ENCODE results near the gene USP22. TPM values are rescaled to one million over a fixed set of nuclear protein-coding genes. Genes with fewer than 3 reads are reported as not detected.

USP22 gene
- total RNA-seq, 1 experiment from 2014 or later, result 210 TPM

DNA sequence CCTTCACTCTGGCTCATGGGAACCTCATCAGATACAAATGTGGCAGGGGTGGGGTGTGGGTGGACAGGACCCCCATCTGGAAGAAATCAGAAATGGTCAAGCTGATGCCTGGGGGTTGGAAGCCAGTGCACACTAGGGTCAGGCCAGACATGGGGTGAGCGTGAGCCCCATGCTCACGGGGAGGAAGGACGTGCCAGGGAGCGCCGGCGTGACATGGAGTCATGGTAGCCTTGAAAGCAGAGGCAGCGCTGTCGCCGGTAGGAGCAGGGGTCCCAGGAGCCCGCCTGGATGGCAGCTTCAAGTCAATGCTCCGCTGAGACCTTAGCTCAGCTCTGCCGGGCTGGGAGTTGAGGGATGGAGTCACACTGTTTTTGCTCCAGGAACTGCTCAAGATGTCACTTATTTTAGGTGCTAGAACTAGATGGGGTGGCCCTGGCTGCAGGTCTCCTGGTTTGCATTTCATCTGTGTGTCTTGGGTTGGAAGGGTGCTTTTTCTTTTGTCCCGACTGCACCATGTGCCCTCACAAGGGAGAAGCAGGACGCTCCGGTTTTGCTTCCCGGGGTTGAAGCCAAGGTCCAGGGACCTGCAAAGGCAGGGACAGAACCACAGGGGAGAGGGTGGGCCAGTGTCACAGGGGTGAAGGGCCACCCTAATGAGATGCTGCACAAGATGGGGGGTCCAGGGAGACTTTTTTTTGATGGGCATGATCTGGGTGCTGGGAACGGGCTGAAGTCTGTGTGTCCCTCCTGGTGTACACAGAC lies 51.4 kb downstream of the USP22 start:
- TF ChIP-seq, protein P1, sequence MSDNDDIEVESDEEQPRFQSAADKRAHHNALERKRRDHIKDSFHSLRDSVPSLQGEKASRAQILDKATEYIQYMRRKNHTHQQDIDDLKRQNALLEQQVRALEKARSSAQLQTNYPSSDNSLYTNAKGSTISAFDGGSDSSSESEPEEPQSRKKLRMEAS (IDR thresholded peaks at IDR 0.05), result no peak
- TF ChIP-seq POLR2AphosphoS5 (IDR thresholded peaks at IDR 0.05; ENCODE audit: low read depth, low read length), result no peak
- TF ChIP-seq EGR1 (IDR thresholded peaks at IDR 0.05; ENCODE audit: low read depth), result no peak
- no peak for TF ChIP-seq SIN3A (IDR thresholded peaks at IDR 0.05; ENCODE audit: low read depth)
- no peak for TF ChIP-seq ZFX (IDR thresholded peaks at IDR 0.05)
- TF ChIP-seq SRF (IDR thresholded peaks at IDR 0.05; ENCODE audit: low read depth), result no peak
- no peak for TF ChIP-seq ZNF274 (IDR thresholded peaks at IDR 0.05; ENCODE audit: low read depth, low read length)
- no peak for TF ChIP-seq EZH2 (IDR thresholded peaks at IDR 0.05)
- ChIA-PET POLR2A (no interaction called here), CTCF (no interaction called here), RAD21 (ENCODE audit: low non-redundant PET in 1 of 2, low total read pairs in 2 of 2, uncharacterized antibody in 2 of 2, unreplicated experiment in 2 of 2) (no interaction called here)
- ATAC-seq, result no peak
- H2AFZ ChIP-seq (ENCODE audit: low read depth, low read length, poor library complexity, severe bottlenecking), result no peak overlapping the region
- intact Hi-C loops (cut with micrococcal nuclease), result loop anchor here (5.0 kb wide), 2 partner anchors 49 to 189 kb away; no protein-coding TSS in a partner anchor
- H3K79me2 ChIP-seq (ENCODE audit: insufficient read depth, low read length), result no peaks in the 10 kb centered on the region
- no TSS peak for BruUV-seq (replicated peaks)
- H3K27me3 ChIP-seq (ENCODE audit: insufficient read depth, low read length), result no peaks in the 10 kb centered on the region
- H3K4me2 ChIP-seq (ENCODE audit: low read length), result no peak overlapping the region
- no peaks in the 10 kb centered on the region for H4K20me1 ChIP-seq (ENCODE audit: insufficient read depth)
- no peak overlapping the region for H3K4me3 ChIP-seq (replicated peaks in 1 of 2; ENCODE audit: low read depth in 1 of 2, low read length in 2 of 2)
- H3K9me3 ChIP-seq (ENCODE audit: control insufficient read depth in 1 of 2, insufficient read depth in 1 of 2, low read depth in 1 of 2, low read length in 2 of 2), result no peaks in the 10 kb centered on the region
- H3K36me3 ChIP-seq (ENCODE audit: control insufficient read depth in 1 of 2, insufficient read depth in 2 of 2, low read length in 2 of 2), result no peaks in the 10 kb centered on the region
- no peak overlapping the region for H3K27ac ChIP-seq (ENCODE audit: low read depth, low read length)
- no peak for DNase-seq (ENCODE audit: low read depth, low spot score)
- H3K9ac ChIP-seq (ENCODE audit: low read length), result no peak overlapping the region
- H3K9me2 ChIP-seq (ENCODE audit: insufficient read depth), result no peaks in the 10 kb centered on the region
- H3K4me1 ChIP-seq (ENCODE audit: control insufficient read depth in 1 of 2, insufficient read depth in 2 of 2, low read length in 2 of 2), result peaks cover 6 to 9% of the 10 kb centered on the region in 2 experiments; a peak in 3 of 4 replicates

DNA sequence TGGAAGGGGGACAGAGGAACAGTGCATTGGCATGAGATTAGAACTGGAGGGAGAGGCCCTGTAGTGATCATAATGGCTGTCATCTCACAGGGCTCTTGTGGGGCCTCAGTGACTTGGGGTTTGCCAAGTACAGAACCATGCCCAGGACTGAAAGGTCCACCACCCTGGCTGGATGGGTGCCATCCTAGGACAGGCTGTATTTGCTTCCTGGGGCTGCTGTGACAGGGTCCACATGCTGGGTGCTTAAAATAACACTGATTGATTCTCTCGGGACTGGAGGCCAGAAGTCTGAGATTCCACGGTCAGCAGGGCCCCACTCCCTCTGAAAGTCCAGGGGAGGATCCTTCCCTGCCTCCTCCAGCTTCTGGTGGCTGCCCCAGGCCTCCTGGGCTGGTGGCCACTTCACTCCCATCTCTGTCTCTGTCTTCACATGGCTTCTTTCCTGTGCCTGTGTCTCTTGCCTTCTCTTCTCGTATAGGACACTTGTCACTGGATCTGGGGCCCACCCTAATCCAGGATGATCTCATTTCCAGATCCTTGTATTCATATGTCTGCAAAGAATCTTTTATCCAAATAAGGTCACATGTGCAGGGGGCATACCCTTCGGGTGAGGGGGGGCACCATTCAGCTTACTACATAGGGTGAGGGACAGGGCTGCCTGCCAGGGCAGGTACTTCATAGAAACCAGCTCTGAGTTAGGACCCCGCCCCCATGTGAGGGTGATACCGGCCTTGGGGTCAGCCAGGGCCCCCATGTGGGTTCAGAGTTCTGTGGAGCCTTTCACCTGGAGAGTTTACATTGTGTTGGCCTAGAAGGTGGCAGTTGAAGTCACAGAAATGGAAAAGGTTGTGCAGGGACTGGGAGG lies 52.6 kb downstream of the USP22 start:
- intact Hi-C loops (cut with micrococcal nuclease), result loop anchor here (5.0 kb wide), 2 partner anchors 48 to 188 kb away; no protein-coding TSS in a partner anchor
- no TSS peak for BruUV-seq (replicated peaks)
- no peak overlapping the region for H3K4me3 ChIP-seq (replicated peaks in 1 of 2; ENCODE audit: low read depth in 1 of 2, low read length in 2 of 2)
- no peak for TF ChIP-seq ZNF274 (IDR thresholded peaks at IDR 0.05; ENCODE audit: low read depth, low read length)
- DNase-seq (ENCODE audit: low read depth, low spot score) (no peak), ATAC-seq (no peak)
- no peaks in the 10 kb centered on the region for H3K36me3 ChIP-seq (ENCODE audit: control insufficient read depth in 1 of 2, insufficient read depth in 2 of 2, low read length in 2 of 2)
- H3K4me1 ChIP-seq (ENCODE audit: control insufficient read depth in 1 of 2, insufficient read depth in 2 of 2, low read length in 2 of 2), result peaks cover 6 to 9% of the 10 kb centered on the region in 2 experiments; a peak in 3 of 4 replicates
- no peaks in the 10 kb centered on the region for H3K9me2 ChIP-seq (ENCODE audit: insufficient read depth)
- H3K9ac ChIP-seq (ENCODE audit: low read length), result no peak overlapping the region
- ChIA-PET POLR2A (no interaction called here), CTCF (no interaction called here), RAD21 (ENCODE audit: low non-redundant PET in 1 of 2, low total read pairs in 2 of 2, uncharacterized antibody in 2 of 2, unreplicated experiment in 2 of 2) (no interaction called here)
- H3K4me2 ChIP-seq (ENCODE audit: low read length), result no peak overlapping the region
- no peak overlapping the region for H2AFZ ChIP-seq (ENCODE audit: low read depth, low read length, poor library complexity, severe bottlenecking)
- H3K27me3 ChIP-seq (ENCODE audit: insufficient read depth, low read length), result no peaks in the 10 kb centered on the region
- H3K27ac ChIP-seq (ENCODE audit: low read depth, low read length), result no peak overlapping the region
- no peaks in the 10 kb centered on the region for H3K79me2 ChIP-seq (ENCODE audit: insufficient read depth, low read length)
- H4K20me1 ChIP-seq (ENCODE audit: insufficient read depth), result no peaks in the 10 kb centered on the region
- no peaks in the 10 kb centered on the region for H3K9me3 ChIP-seq (ENCODE audit: control insufficient read depth in 1 of 2, insufficient read depth in 1 of 2, low read depth in 1 of 2, low read length in 2 of 2)
